Measurements from ENCODE around the gene HMGCS2.

- TF ChIP-seq POLR2A (IDR thresholded peaks at IDR 0.05), result no peak
- TF ChIP-seq CTCF (IDR thresholded peaks at IDR 0.05), result no peak
Observed at GRCh38 chr1:119816407-119816806, 47.7 kb upstream of the HMGCS2 start.
